GM12874 (cell line): ENCODE measurements around the gene ILKAP.

ENCODE experiments used
- TF ChIP-seq, protein P1 (sequence below): IDR thresholded peaks from 2 replicates; pipeline ENCODE4 v1.5.1; 2011; ENCODE audit warnings: low read depth, mild to moderate bottlenecking, control low read depth, low read length, moderate library complexity; ENCODE audit not compliant: insufficient read depth

Gene ILKAP

DNA sequence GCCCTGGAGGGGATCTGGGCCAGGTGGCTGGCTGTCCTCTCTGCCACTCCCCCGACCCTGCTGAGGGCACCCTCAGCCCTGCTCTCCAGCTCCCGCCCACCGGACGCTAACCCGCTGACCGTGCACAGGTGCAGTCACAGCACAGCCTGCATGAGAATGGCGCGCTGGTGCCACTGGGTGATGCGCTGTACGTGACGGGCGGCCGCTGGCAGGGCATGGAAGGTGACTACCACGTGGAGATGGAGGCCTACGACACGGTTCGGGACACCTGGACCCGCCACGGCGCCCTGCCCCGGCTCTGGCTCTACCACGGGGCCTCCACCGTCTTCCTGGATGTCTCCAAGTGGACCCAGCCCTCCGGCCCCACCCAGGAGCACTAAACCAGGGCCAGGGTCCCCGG is 52.8 kb downstream of the ILKAP start:
- TF ChIP-seq, protein P1, sequence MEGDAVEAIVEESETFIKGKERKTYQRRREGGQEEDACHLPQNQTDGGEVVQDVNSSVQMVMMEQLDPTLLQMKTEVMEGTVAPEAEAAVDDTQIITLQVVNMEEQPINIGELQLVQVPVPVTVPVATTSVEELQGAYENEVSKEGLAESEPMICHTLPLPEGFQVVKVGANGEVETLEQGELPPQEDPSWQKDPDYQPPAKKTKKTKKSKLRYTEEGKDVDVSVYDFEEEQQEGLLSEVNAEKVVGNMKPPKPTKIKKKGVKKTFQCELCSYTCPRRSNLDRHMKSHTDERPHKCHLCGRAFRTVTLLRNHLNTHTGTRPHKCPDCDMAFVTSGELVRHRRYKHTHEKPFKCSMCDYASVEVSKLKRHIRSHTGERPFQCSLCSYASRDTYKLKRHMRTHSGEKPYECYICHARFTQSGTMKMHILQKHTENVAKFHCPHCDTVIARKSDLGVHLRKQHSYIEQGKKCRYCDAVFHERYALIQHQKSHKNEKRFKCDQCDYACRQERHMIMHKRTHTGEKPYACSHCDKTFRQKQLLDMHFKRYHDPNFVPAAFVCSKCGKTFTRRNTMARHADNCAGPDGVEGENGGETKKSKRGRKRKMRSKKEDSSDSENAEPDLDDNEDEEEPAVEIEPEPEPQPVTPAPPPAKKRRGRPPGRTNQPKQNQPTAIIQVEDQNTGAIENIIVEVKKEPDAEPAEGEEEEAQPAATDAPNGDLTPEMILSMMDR: no peak

DNA sequence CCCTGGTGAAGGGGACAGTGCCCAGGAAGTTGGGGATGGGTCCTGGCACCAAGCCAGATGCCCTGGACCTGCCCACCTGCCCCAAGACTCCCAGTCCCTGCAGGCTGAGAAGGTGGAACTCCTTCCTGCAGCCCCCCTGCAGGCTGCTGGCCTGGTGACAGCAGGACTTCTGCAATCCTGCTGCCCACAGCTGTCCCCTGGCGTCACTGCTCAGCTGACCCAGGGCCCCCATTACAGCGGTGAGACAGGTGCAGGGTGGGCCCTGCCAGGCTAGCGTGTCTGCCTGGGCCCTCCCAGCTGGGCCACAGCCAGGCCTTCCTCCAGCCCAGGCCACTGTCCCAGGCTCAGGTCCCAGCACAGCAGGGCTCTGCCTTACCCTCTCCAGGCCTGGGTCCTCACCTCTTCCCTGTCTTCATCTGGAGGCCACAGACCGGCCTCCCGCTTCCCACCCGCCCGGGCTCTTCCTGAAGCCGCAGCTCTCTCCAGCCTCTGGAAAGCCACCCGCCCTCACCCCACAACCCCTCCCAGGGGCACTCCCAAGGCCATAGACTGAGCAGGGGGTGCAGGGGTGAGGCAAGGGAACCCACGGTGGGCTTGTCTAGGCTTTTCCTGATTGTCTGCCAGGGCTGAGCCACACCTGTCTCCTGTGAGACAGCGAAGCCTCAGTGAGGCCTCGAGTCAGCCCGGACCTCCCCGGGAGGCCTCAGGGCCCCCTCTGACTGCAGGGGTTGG is 53.5 kb downstream of the ILKAP start:
- TF ChIP-seq, protein P1: no peak

DNA sequence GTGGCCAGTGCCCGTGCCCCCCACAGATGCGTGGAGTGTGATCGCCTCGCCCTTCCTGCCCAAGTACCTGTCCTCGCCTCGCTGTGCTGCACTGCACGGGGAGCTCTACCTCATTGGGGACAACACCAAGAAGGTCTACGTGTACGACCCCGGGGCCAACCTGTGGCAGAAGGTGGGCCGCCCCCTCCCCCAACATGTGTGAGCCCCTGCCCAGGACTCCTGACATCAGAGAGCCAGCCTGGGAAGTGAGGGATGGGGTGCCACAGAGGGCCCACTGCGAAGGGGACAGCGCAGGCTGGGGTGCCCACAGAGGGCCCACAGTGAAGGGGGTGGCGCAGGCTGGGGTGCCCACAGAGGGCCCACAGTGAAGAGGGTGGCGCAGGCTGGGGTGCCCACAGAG is 54.5 kb downstream of the ILKAP start:
- TF ChIP-seq, protein P1: no peak

DNA sequence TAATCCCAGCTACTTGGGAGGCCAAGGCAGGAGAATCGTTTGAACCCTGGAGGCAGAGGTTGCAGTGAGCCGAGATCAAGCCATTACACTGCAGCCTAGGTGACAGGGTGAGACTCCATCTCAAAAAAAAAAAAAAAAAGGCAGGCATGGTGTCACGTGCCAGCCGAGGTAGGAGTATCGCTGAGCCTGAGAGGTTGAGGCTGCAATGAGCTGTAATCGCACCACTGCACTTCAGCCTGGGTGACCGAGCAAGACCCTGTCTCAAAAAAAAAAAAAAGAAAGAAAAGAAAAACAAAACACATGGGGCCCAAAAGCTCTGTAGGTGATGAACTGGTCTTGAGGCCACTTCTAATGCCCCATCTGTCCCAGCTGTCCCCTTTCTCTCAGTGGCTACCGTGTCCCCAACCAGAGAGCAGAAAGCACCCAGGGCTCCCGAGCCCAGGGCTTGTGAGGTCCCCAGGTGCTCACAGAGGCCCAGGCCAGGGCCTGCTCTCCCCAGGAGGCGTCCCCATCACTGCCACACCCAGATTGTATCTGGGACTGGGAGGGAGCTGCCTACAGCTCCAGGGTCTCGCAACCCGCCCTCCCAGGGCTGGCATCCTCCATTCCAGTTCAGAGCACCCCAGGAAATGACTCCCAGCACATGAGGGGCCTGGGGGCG is 56.5 kb downstream of the ILKAP start:
- TF ChIP-seq, protein P1: no peak

DNA sequence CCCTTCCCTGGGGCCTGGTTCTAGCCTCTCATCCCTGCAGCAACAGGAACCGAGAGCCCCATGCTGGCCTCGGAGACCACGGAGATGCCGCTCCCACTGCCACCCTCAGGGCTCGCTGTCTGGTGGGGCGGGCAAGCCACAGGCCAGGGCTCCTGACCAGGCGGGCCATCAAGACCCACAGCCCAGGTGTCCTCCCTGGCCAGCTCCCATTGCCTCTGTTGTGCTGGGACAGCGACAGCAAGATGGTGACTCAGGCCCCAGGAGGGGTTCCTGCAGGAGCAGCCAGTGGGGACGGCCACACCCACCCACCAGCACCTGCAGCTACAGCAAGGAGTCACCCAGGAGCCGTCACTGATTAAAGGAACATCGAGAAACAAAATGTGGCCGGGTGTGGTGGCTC is 57.6 kb downstream of the ILKAP start:
- TF ChIP-seq, protein P1: no peak

DNA sequence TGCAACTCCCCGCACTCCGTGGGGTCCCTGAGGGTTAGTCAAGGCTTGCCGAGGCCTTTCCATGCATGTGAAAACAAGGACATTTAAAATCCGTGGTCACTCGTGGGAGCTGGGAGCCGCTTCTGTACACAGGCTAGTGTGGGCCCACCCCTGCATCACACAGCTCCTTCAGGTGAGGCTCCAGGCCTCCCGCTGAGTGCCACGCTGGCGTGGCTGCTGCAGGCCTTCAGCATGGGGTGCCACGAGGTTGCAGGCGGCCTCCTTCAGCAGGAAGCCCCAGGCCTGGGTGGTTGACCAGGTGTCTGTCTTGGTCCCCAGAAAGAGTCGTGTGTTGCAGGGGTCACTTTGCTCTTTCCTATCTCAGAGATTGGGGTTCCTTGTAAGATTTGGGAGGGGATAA is 58.4 kb downstream of the ILKAP start:
- TF ChIP-seq, protein P1: no peak

DNA sequence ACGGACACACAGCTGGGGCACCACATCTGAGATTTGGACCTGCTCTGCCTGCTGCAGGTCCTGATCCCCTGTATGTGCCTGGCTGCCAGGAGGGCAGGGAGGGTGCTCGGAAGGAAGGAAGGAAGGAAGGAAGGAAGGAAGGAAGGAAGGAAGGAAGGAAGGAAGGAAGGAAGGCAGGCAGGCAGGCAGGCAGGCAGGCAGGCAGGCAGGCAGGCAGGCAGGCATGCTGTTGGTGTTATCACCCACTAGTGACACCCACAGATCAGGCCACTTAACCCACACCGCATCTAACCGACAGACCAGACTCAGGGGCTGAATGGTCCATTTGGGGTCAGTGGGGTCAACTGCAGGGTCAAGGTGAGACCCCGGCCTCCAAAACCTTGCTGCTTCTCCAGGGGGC is 59.2 kb downstream of the ILKAP start:
- TF ChIP-seq, protein P1: no peak
